ENCODE measurements around the gene NEMP2. TPM values are rescaled to one million over a fixed set of nuclear protein-coding genes. Genes with fewer than 3 reads are reported as not detected.
A peak's percentile ranks its signal among the peaks of the same experiment; 100 is the strongest.

Gene NEMP2
- total RNA-seq, 2 experiments from 2014 or later: 17.2 to 19.5 TPM

GRCh38 chr2:190569994-190570755 is 35.7 kb upstream of the NEMP2 start:
- H3K4me3 Mint-ChIP-seq: no peak overlapping the region
- DNase-seq: no peak
- H3K36me3 Mint-ChIP-seq (ENCODE audit: low read depth): peaks cover 7% of the 10 kb centered on the region
- TF ChIP-seq, protein P1, sequence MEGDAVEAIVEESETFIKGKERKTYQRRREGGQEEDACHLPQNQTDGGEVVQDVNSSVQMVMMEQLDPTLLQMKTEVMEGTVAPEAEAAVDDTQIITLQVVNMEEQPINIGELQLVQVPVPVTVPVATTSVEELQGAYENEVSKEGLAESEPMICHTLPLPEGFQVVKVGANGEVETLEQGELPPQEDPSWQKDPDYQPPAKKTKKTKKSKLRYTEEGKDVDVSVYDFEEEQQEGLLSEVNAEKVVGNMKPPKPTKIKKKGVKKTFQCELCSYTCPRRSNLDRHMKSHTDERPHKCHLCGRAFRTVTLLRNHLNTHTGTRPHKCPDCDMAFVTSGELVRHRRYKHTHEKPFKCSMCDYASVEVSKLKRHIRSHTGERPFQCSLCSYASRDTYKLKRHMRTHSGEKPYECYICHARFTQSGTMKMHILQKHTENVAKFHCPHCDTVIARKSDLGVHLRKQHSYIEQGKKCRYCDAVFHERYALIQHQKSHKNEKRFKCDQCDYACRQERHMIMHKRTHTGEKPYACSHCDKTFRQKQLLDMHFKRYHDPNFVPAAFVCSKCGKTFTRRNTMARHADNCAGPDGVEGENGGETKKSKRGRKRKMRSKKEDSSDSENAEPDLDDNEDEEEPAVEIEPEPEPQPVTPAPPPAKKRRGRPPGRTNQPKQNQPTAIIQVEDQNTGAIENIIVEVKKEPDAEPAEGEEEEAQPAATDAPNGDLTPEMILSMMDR (IDR thresholded peaks at IDR 0.05): no peak
- ATAC-seq: no peak
- H3K27me3 Mint-ChIP-seq: no peaks in the 10 kb centered on the region
- no peak overlapping the region for H3K27ac Mint-ChIP-seq
- ChIA-PET POLR2A (interaction anchor here (1.6 kb wide), 1 partner anchor 36 kb away, joined by 4 read pairs; the partner anchor contains the start of gene NEMP2), CTCF (interaction anchor here (1.6 to 1.8 kb wide), 2 partner anchors 12 to 23 kb away, joined by 3 to 4 read pairs; no protein-coding TSS in a partner anchor)
- peaks cover 6% of the 10 kb centered on the region for H3K4me1 Mint-ChIP-seq (ENCODE audit: low read depth)
- intact Hi-C loops (cut with micrococcal nuclease): no loop called here
- H3K9me3 Mint-ChIP-seq: peaks cover 12% of the 10 kb centered on the region

DNA sequence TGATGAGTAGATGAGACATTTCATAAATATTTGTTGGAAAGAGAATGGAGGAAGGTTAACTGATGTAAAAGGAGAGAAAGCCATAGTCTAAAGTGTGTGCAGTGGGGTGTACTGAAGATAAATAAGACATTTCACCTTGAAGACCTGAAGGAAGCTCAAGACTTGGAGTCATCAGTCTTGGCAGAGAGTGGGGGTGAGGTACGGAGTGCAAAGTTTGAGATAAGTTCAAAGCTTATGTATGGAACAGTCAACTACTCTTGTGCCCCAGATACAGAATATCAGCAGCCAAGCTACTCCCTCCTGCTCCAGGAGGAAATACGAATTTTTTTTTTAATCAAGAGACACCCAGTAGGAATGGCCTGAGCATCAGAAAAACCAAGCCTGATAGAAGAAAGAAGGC is 30.3 kb upstream of the NEMP2 start:
- no peak overlapping the region for H3K4me3 Mint-ChIP-seq
- CTCF ChIA-PET: interaction anchor here (1.1 kb wide), 1 partner anchor 115 kb away, joined by 3 read pairs; no protein-coding TSS in a partner anchor

DNA sequence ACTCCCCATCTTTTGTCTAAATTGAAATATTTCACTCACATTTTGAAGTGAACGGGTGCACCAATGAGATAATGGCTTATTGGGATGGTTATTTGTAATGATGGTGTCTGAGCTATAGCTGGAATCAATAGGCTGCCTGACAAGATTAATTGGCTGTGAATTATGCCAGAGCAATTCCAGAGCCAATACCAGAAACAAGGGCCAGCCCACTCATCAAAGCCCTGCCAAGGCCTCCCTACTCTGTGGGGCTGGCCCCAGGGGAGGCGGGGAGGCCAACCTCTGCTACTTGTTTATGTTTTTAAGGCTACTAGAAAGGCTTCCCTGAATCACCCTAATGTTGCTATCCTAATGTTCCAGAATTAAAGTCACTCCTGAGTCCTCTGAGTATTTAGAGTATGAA is 29.1 kb upstream of the NEMP2 start:
- ATAC-seq (no peak), DNase-seq (no peak)
- POLR2A ChIA-PET: no interaction called here
- Mint-ChIP-seq H3K4me1 (ENCODE audit: low read depth) (peaks cover 19% of the 10 kb centered on the region), H3K4me3 (no peak overlapping the region), H3K27me3 (no peaks in the 10 kb centered on the region), H3K27ac (no peak overlapping the region), H3K36me3 (ENCODE audit: low read depth) (peaks cover 10% of the 10 kb centered on the region), H3K9me3 (peaks cover 15% of the 10 kb centered on the region)
- intact Hi-C loops (cut with micrococcal nuclease): no loop called here
- CTCF ChIA-PET: interaction anchor here (1.1 kb wide), 1 partner anchor 116 kb away, joined by 3 read pairs; no protein-coding TSS in a partner anchor
- TF ChIP-seq, protein P1 (IDR thresholded peaks at IDR 0.05): no peak

More for the DNA sequence above, 30.3 kb upstream of the NEMP2 start:
- TF ChIP-seq, protein P1 (IDR thresholded peaks at IDR 0.05): no peak
- no peak overlapping the region for H3K27ac Mint-ChIP-seq
- peaks cover 19% of the 10 kb centered on the region for H3K4me1 Mint-ChIP-seq (ENCODE audit: low read depth)
- H3K36me3 Mint-ChIP-seq (ENCODE audit: low read depth): peaks cover 10% of the 10 kb centered on the region
- DNase-seq (no peak), ATAC-seq (no peak)
- no peaks in the 10 kb centered on the region for H3K27me3 Mint-ChIP-seq
- POLR2A ChIA-PET: no interaction called here
- H3K9me3 Mint-ChIP-seq: peaks cover 15% of the 10 kb centered on the region
- intact Hi-C loops (cut with micrococcal nuclease): no loop called here

- POLR2A ChIA-PET: no interaction called here
- CTCF ChIA-PET: interaction anchor here (1.0 kb wide), 1 partner anchor 8 kb away, joined by 4 read pairs; no protein-coding TSS in a partner anchor
- H3K27me3 Mint-ChIP-seq: no peaks in the 10 kb centered on the region
- DNase-seq (peak; percentile 55), ATAC-seq (peak; percentile 58)
- peaks cover 19% of the 10 kb centered on the region for H3K4me1 Mint-ChIP-seq (ENCODE audit: low read depth)
- peak overlapping the region; percentile 73 for H3K27ac Mint-ChIP-seq
- H3K9me3 Mint-ChIP-seq: peaks cover 14% of the 10 kb centered on the region
- peak overlapping the region; percentile 6 for H3K4me3 Mint-ChIP-seq
- intact Hi-C loops (cut with micrococcal nuclease): no loop called here
- peaks cover 10% of the 10 kb centered on the region for H3K36me3 Mint-ChIP-seq (ENCODE audit: low read depth)
- TF ChIP-seq, protein P1 (IDR thresholded peaks at IDR 0.05): no peak
Observed at GRCh38 chr2:190563109-190563508, 28.6 kb upstream of the NEMP2 start.

- no peak overlapping the region for H3K4me3 Mint-ChIP-seq
- peaks cover 7% of the 10 kb centered on the region for H3K9me3 Mint-ChIP-seq
- ChIA-PET CTCF (interaction anchor here (0.7 to 1.1 kb wide), 3 partner anchors 13 to 64 kb away, joined by 3 to 4 read pairs (median 3); no protein-coding TSS in a partner anchor), POLR2A (interaction anchor here (1.0 to 1.4 kb wide), 2 partner anchors 18 to 27 kb away, joined by 3 read pairs; partner anchors contain the start of gene NEMP2)
- H3K27me3 Mint-ChIP-seq: no peaks in the 10 kb centered on the region
- H3K36me3 Mint-ChIP-seq (ENCODE audit: low read depth): peaks cover 4% of the 10 kb centered on the region
- TF ChIP-seq, protein P1 (IDR thresholded peaks at IDR 0.05): no peak
- H3K4me1 Mint-ChIP-seq (ENCODE audit: low read depth): peaks cover 19% of the 10 kb centered on the region
- ATAC-seq (no peak), DNase-seq (no peak)
- intact Hi-C loops (cut with micrococcal nuclease): no loop called here
- no peak overlapping the region for H3K27ac Mint-ChIP-seq
Observed at GRCh38 chr2:190562121-190562520, 27.6 kb upstream of the NEMP2 start.

Measured in activated CD8-positive, alpha-beta T cell treated with anti-CD3 and anti-CD28 coated beads for 36 hours (primary cell).